Measurements from ENCODE around the gene FOXK1.
"Not testable (repeated sequence)": the region's sequence is repeated elsewhere in the genome, so short reads cannot be mapped to it uniquely, and the experiment has no call there.

The FOXK1 gene

GRCh38 chr7:4802577-4802976 lies 120.5 kb downstream of the FOXK1 start:
- DNase-seq, result not testable (repeated sequence)

- no peak for DNase-seq
Measured at GRCh38 chr7:4803397-4804241, 121.5 kb downstream of the FOXK1 start.

GRCh38 chr7:4805110-4805983 lies 123.3 kb downstream of the FOXK1 start:
- DNase-seq, result no peak

- DNase-seq, result no peak
Measured at GRCh38 chr7:4805984-4806300, 123.8 kb downstream of the FOXK1 start.

- DNase-seq, result no peak
Measured at GRCh38 chr7:4806983-4807597, 125.0 kb downstream of the FOXK1 start.

GRCh38 chr7:4807598-4808016 lies 125.5 kb downstream of the FOXK1 start:
- DNase-seq, result no peak

- no peak for DNase-seq
Measured at GRCh38 chr7:4808026-4808425, 125.9 kb downstream of the FOXK1 start.

GRCh38 chr7:4808565-4808964 lies 126.5 kb downstream of the FOXK1 start:
- DNase-seq, result no peak

DNA sequence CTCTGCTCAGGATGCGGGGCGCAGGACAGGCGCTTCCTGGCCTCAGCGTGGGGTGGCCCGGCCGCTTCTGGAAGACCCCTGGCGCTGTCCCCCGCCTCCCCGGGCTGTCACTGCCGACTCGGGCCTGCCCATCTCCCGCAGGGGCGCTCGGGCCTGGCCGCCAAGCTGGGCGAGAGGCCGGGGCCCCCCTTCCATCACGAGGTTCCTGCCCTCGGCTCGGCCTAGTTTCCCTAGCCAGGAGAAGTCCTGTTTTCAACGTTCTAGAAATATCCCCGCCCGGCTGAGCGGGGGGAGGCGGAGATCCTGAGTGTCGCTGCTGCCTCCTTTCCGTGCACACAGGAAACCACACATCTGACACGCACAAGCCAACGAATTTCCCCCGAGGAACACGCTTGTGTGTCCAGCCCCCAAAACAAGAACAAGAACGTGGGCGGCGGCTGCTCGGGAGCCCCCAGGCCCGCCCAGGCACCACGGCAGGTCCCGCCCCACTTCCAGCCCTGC lies 127.0 kb downstream of the FOXK1 start:
- DNase-seq, result no peak

GRCh38 chr7:4809666-4810065 lies 127.6 kb downstream of the FOXK1 start:
- no peak for DNase-seq

DNA sequence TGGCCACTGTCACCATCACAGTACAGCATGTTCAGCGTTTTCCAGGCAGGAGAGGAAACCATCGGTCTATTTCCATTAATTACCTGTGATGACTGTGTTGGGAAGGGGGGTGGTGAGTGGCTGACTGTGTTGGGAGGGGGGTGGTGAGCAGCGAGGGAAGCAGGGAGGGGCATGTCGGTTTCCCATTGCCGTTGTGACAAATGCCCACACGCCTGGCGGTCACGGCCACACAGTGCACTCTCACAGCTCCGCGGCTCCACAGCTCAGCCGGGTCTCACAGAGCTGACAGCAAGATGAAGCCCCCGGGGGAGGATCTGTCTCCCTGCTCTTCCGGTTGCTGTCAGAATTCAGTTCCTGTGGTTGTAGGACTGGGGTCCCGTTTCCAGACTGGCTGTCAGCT lies 132.3 kb downstream of the FOXK1 start:
- DNase-seq, result no peak

DNA sequence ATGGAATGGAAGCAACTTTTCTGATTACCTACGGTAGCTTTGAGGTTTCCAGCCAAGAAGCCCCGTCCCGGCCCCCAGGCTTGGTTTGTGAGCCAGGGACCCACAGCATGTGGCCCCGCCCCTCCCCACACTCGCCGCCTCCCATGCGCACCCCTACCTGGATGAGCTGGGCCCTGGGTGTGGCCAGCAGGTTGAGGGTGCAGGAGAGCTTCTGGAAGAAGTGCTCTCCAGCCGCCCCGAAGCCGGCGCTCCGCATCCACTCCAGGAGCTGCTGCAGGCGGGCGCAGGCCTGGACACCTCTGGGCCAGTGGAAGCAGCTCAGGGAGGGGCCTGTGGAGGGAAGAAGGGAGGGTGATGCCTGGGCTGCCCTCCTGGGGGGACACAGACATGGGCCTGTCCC lies 133.0 kb downstream of the FOXK1 start:
- DNase-seq, result no peak

DNA sequence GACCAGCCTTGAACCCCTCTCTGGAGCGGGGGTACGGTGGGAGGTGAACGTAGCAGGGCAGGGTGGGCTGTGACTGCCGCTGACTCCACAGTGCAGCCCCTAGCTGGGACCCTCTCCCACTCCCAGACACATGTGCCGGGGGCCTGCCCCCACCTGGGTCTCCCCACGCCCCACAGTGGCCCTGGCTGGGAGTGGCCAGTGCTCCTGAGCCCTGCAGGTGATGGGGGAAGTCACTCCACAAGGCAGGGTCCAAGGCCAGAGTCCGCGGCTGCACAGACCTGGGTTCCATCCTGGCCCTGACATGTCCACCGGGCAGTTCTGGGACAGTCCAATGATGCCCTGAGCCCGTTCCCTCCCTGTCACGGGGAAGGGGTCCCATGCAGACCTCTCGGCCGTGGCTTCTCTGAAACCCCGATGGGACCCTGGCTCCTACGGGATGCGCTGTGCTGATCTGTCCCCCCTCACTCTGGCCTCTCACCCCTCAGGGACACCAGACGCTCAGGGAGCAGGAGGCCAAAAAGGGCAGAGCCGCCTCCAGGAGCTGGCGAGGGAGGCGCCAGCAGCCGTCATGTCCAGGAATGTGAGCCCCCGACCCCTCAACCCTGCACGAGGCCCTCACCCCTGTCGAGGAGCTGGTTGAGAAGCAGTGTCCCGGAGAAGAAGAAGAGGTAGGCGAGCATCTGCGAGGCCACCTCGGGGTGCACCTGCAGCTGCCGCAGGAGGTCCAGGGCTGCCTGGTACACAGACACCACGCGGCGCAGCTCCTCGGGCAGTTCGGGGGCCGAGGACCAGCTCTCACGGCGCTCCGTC lies 133.7 kb downstream of the FOXK1 start:
- no peak for DNase-seq

DNA sequence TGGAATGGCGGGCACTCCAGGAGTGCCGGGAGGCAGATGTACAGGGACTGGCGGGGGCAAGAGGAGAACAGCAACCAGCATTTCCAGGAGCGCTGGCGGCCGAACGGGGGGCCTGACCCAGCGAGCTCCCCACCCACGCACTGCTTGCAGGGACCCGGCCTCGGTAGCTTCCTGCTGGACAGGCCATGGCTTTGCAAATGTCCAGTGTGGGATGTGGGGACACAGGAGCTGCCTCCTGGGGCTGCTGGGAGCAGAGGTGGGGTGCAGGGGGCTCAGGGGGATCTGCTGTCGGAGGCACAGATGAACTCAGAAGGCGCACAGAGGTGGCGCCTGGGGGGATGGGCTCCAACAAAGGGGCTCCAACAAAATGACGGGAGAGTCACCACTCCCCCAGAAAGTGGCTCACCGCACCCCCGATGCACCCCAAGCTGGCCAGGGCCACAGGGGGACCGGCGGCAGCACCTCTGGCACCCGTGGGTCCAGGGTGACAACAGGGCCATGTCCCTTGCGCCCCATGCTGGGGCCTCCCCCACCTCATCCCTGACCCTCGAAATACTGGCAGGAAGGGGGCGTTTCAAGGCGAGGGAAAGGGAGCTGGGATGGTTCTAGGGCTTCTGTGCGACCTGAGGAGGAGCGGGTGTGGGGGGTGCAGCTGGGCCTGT lies 134.5 kb downstream of the FOXK1 start:
- DNase-seq, result no peak

DNA sequence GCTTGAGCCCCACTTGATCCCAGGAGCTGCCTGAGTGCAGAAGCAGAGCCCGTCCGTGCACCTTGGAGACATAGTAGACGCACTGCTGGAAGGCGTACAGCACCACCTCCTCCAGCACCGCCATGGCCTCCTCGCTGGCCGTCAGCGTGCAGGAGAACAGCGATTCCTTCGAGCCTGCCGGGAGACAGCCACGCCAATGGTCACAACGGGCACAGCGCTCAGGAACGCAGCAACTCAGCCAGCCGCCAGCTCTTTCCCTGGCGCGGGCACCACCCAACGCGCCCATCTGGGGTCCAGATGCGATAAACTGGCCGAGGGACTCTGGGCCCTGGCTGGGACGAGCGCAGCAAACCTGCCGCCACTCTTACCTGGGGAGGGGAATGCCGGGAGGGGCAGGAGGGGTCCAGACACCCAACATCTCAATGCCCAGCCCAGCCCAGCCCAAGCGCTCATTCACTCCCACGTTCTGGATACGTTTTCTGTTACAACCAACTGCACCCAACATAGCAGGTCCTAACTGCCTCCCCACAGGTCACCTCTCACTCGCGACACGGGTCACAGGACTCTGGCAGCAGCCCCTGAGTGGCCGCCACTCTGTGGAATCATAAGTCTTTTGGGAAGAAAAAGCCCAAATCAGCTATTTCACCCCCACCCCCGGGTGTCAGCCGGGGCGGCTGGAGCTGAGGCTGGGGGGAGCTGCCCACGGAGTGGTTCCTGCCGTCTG lies 135.2 kb downstream of the FOXK1 start:
- DNase-seq, result no peak

DNA sequence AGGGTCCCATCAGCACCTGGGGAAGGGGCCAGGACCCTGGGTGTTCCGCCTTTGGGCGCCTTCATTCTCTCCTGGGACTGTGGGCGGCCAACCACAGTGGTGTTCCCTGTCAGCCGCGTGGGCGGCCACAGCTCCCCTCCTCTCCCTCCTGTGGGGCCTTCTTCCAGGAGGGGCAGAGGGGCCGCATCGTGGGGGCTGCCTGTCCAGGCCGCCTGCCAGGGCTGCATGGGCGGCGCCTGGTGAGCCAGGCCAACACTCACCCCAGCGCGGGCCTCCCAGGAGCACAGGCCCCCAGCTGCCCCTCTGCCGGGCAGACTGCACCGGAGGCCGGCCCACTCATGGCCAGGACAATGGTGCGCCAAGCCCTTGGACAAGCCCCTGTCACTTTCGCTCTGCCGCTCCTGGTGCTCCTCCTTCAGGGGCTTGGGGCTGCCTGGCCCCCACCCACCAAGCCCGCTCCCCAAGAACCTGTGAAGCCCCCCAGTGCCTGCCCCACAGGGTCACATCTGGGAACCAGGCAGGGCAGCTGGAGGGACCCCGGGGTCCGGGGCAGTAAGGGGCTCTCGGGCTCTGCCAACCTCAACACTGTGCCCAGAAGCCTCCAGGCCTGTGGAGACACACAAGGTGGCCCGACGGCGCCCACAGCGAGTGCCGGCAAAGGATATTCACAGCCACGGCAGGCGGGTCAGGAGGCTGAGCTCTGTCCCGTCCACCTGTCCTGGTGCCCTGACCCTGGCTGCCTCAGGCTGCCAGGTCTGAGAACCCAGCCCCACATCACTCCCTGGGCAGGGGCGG lies 136.1 kb downstream of the FOXK1 start:
- no peak for DNase-seq

DNA sequence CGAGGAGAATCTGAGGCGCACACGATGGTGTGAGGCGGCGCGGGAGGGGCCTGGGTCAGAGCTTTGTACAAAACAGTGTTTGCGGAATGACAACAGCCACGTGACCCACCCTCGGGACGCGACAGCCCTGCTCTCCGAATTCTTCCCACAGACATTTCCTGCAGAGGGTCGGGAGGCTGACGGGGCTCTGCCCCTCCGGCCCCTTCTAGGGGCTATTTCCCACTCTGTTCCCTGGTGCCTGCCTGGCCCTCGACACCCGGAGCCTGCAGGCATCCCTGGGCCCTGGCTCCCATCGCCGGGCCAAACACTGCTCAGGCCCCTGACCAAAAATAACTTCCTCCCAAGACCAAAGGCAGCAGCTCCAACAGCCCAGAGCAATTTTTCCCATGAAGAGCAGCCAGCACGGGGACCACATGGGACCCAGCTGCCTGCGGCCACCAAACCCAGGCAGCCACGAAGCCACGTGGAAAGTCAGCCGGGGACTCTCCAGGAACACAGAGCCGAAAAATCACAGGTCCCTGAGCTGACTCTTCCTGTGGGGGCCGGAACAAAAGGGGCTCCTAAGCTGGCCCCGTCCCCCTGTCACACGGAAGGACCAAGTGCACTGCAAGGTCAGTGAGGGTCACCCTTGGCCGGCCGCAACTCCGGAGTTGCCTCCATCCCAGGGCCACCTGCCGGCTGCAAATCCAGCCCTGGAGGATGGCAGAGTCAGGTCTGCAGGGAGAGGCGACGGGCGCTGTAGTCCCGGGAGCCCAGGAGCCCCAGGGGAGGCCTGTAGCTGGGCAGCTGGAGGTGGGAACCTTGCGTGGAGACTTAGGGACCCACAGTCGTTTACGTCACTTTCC lies 137.7 kb downstream of the FOXK1 start:
- no peak for DNase-seq

DNA sequence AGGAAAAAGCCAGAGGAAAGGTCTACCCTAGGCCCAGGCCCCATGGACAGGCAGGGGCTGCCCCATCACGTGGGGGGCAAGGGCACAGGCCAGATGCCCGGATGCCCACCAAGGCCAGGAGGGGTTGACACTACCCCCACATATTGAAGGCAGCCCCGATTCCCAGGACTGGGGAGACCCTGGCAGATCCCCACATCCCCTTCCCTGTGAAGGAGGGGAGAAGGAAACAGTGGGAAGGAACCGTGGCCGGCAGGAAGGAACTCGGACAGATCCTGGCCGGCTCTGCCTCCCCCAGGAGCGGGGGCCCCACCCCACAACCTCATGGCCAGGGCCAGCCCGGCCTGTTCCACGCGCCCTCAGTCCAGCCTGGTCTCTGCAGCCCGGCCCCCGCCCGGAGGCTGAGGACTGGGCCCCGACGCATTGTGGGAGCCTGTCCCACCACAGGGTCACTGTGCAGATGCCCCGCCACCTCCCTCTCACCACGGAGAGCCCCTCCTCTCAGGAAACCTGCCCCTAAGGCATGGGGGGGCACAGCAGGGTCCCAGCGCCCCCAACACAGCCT lies 138.4 kb downstream of the FOXK1 start:
- DNase-seq, result no peak
